Activated effector memory CD4-positive, alpha-beta T cell treated with Interleukin-2 at 50 U/mL for 16 hours (primary cell): ENCODE measurements around the gene PNCK.
"Not testable (repeated sequence)": the region's sequence is repeated elsewhere in the genome, so short reads cannot be mapped to it uniquely, and the experiment has no call there.

Source experiments
- DNase-seq: peaks from one replicate; pipeline ENCODE4 v3.0.0-alpha.2; 2020

Gene PNCK

DNA sequence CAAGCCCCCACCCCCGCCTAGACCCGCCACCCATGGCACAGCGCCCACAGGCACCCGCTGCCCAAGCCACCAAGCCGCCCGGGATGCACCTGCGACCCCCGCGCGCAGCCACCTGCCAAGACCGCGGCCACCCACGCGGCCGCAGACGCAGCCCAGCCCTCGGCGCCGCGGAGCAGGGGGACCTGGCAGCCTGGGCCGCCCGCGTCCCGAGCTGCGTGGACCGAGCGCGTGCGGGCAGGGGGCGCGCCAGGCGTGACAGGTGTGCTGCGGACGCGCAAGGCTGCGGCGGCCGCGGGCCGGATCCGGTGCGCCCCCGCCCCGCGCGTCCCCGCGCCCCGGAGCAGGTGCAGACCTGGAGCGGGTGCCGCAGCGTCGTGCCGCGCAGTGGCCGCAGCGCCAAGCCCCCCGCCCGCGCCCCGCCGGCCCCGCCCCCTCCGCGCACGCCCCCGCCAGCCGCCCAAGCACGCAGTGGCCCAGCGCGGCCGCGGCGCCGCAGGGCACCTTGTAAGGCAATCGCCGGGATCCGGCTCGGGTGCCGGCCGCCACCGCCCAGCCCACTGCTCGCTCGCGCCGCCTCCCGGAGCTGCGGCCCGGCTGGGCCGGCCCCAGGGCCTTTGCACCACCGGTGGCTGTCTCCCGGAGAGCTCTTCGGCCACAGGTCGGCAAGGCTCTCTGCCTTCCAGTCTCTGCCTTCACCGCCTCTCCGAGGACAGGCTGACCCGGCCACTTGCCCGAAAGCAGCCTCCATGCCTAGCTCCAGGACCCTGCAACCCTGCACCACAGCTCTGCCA lies at the start of gene PNCK:
PNCK (minus strand) TSS at position 386 of the 791 bp plus-strand sequence. CDS start 737 bp downstream, outside the sequence.
- no peak for DNase-seq

DNA sequence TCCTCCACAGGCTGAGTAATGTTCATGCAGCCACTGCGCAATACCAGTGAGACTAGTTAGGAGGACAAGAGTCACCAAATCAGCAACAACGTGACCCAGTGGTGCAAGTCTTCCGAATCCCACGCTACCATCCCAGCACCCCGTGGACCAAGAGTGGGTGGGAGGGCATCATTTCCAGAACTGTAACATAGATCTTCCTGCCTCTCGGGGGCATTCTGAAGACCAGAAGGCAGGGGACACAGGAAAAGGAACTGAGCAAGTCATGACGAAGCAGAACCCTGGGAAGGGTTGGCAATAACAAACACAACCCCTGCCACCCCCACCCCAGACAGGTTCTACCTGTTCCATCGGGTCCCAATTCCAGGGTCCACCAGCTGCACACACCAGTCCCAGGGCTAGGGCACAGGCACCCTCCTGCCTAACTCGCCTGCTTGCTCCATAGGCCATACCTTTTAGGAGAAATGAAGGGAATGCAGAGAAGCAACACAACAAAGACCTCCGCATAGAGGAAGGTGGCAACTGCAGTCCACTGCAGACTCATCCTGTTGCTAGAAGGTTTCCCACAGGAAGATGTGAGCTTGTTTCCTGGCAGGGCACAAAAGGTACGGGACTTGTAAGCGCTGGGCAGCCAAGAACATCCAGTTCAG lies 49.2 kb upstream of the PNCK start:
- no peak for DNase-seq

DNA sequence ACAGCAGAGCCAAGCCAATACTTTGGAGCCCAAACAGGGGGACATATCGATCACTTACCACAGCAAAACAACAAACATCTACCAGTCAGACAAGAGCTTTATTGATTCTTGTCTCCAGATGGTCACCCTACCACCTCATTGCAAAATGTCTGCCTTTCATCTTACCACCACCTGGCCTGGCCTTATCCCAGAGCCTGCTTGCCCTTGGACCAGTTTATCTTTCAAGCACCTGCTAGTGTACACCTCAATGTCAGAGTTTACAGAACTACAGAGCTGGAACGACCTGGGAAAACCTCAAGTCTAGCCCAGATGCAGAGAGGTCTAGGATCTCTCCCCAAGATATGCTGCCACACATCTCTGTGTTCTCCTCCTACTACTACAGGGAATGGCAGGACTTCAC lies 46.1 kb upstream of the PNCK start:
- no peak for DNase-seq

DNA sequence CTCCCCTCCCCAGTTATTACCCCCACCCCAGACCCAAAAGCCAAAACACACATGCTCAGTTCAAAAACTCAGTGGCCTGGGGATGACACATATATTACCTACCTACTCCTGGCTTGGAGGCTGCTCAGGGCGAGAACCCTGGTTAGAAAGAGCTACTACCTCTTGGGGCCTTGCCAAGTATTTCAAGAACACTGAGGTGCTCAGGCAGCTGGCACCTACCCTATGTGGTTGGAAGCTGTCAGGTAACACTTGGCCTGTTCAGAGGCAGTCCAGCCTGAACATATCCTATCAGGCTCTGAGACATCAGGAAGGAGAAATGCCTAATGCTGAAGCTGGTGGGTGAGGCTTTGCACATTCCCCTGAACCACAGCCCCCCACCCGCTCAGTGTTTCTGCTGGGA lies 45.6 kb upstream of the PNCK start:
- no peak for DNase-seq

DNA sequence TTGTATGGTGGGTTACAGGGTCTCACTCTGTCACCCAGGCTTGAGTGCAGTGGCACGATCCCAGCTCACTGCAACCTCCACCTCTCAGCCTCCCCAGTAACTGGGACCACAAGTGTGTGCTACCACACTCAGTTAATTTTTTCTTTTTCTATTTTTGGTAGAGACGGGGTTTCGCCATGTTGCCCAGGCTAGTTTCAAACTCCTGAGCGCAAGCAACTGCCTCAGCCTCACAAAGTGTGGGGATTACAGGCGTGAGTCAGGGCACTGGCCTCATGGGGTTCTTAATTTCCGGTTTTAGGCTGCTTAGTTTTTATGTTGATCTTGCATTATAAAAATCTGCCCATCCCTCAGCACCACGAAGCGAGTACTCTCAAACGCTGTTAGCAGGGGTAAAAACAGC lies 43.8 kb upstream of the PNCK start:
- no peak for DNase-seq

DNA sequence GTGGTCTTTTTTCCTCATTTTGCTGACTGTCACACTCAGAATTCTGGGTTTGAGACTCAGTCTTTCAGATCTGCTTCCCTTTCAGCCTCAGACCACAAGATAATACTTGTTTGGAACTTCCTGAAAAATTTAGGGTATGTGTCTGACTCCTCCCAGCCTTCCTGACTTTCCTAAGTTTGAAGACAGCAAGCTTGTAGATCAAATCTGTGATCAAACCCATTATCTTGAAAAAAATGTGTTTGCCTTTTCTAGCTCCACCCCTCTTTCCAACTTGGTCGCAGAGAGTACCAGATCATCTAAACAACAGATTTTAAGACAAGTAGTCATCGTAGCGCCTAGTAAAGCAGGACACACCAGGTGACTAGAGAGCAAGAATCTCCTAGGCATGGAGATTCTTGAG lies 40.6 kb upstream of the PNCK start:
- no peak for DNase-seq

DNA sequence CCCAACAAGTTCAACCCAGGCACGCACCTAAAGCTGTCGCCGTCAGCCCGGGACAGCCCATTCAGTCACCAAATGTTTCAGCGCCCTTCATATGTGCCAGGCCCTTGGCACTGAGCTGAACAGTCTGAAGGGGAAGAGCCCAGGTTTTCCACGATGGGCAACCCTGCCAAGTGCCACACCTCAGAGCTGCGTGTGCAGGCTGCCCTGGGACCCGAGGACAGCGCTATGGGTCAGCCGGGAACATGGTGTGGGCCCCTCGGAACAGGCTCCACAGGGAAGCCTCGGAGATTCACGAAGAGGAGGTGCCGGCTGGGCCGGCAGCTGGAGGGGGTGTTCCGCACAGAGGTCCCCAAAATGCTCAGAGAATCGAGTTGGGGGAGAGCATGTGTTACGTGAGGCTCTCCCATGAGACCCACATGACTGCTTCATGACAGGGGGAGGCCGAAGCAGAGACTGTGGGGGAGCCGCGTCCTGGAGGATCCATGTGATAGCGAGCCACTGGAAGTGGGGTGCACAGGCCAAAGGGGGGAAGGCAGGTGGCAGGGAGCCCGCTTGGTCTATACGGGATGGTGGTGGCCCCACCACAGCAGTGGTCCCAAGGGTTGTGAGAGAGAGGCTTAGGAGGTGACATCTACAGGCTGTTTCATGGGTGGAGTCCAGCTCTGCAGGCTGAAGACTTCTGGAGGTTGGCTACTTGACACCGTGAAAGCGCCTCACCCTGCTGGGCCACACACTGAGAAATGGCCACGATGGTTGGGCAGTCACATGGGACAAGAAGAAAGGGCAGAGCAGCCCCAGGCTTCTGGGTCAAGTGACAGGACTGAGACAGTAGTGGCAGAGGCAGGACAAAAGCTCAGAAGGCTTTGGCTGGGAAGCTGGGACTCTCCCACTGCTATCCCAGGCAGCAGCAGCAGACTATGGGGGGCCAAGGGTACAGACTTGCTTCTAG lies 36.4 kb upstream of the PNCK start:
- DNase-seq = no peak

DNA sequence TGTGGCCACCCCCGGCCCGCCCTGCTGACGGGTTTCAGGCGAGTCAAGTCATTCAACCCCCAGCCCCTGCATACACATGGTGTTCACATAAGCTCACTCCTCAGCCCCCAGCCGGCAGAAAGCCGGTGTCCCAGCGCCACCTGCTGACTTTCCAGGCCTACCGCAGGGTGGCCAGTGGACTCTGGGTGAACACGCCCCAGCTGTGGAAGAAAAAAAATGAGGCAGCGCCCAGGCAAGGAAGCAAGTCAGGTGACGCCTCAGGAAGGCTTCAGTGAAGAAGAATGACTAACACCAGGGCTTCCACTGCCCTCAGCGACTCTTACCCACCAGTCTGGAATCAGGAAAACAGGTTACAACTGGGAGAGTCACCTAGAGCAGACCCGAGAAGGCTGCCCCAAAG lies 34.8 kb upstream of the PNCK start:
- no peak for DNase-seq

DNA sequence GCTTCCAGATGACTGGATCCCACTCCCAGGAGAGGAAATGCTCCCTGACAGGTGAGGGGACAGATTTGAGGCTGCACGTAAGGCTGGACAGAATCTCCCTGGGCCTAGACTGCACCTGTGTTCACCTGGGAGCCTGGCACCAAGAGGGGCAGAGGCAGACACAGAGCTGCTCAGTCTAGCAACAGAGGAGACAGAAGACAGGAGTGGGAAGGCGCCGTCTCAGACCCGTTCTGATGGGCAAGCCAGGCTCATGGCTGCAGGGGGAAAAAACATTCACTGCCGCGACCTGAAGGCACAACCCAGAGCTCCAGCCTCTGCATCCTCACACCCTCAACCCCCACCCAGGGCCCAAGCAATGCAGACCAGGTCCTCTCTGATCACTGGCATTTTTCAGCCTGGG lies 33.8 kb upstream of the PNCK start:
- DNase-seq = no peak

DNA sequence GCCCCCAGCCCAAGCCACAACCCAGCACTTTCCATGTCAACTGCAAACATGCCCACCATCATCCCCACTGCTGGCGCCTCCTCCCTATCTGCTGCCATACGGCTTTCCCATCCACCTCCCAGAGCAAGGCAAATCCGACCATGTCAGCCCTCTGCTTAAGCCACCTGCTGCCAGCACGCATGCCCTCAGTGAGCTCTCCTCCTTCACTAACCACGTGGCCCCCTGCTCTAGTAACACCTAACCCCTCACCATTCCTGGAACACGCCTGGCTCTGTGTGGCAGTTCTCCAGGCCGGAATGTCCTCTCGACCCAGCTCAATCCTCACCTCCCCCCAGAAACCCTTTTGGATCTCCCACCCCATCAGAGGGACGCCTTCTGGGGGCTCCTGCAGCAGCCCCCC lies 33.2 kb upstream of the PNCK start:
- no peak for DNase-seq

DNA sequence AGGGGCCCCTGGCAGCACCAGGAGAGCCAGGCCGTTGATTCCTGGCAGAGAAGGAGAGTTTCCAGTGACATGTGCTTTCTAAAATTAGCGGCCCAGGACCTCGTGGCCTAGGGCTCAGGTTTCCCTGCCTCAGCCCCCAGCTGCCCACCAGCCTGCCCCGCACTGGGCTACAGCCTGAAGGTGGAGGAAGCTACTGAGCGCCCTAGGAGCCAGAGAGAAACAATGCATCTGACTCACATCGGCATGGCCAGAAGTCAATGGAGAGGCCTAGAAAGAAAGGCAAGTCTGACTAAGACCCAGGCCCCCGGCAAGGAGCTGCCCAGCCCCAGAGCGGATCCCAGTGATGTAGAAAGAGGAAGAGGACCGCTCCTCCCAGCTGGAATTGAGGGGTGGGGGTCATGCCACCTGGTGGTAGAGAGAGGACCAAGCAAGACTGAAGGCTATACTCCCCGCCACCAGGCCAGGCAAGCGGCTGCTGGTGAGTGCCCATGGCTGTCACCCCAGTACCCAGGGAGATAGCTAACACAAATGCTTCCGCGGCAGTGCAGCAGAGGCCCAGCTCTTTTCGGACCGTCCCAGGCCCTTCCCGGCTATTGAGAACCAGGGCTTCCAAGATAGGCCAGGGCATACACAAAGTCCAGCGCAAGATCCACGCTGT lies 31.9 kb upstream of the PNCK start:
- not testable (repeated sequence) for DNase-seq

DNA sequence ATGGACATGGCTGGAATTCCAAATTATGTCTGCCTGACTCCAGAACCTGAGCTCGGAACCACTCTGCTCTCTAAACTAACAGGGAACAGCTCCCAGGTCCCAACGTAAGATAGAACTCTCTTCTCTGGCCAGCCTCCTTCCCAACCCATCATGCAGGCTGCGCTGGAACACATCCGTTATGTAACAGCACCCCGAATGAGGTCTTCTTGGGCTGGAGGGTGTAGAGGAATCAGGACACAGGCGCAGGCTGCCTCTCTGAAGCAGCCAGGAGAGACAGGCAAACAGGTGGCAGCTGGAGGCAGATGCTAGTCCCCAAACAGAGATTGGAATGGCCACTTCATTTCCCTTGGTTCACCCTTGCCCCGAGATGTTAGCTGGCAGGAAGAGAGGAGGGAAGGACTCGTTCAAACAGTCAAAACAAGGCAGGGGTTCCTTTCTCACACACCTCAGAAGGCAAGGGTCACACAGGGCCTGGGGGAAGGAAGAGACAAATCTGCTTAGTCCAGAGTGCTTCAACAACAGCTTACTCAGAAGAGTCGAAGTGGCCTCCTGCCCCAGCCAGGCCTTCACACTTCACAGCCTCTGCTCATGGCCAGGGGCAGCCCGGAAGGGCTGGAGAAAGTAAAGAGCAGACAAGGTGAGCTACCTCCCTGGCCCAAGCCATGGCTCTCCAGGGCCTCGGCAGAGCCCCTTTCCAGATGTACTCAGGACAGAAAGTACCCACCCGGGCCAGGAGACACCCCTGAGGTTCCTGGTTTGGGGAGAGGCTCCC lies 31.2 kb upstream of the PNCK start:
- DNase-seq = not testable (repeated sequence)

DNA sequence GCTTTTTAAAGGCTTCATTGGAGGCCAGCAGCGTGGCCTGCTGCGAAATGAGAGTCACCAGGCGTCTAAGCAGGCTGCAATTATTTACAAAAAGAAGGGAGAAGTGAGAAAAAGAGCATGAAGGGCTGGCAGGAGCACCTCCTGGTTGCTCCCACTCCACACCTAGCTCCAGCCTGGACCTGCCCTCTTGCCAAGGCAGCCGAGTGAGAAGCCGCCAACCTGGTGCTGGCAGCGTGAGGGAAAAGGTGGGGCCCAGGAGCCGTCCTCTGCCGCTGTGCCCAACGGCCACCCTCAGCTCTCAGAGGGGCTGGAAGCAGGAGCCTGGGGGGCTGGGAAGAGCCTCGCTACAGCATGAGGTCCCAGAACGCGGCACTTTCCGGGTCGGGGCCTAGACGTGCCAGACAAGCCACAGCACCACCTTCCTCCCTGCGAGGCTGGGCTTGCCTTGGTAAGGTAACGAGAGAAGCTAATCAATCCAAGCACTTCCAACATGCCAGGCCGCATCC lies 30.5 kb upstream of the PNCK start:
- no peak for DNase-seq

DNA sequence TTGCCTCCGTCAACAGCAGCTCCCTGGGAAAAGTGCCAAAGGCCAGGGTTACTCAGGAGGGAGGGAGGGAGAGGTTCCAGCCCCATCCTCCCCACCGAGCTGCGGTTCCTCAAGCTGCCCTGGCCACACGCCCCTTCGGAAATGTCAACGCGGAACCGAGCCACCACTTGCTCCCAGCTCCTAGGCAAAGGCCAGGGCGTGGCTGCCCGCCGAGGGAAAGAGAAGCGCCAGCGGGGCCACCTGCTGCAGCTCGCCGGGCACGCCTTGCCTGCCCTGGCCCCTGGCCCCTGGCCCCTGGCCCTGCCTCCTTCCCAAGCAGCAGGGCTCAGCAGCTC lies 29.4 kb upstream of the PNCK start:
- no peak for DNase-seq

DNA sequence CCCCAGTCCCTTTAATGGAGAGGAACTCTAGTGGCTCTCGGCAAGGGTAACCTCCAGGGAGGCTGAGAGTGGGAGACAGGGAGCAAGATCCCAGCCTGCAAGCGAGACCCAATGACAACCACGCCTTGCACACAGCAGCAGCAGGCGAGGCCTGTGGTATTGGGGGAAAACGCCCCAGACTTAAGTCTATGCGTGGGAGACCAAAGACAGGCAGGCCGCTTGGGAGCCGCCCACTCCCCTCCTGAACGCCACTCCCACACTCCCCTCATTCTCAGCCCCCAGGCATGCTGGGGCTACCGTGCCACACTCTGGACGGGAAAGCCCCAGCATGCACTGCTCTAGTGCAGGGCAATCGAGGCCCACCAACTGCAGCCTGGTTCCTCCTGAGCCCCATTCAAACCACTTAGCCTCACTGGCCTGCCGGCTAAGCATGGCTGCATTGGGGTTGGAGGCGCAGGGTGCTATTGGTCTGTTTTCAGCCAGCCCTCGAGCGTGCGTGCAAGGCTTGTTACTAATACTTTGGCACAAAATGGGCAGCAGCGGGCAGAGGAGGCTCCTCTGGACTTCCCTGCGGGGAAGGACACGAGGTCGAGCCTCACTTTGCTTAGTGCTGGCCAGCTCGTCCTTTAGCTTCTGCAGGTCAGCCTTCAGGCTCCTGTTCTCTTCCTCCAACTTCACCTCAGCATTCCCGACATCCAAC lies 28.9 kb upstream of the PNCK start:
- DNase-seq = no peak

DNA sequence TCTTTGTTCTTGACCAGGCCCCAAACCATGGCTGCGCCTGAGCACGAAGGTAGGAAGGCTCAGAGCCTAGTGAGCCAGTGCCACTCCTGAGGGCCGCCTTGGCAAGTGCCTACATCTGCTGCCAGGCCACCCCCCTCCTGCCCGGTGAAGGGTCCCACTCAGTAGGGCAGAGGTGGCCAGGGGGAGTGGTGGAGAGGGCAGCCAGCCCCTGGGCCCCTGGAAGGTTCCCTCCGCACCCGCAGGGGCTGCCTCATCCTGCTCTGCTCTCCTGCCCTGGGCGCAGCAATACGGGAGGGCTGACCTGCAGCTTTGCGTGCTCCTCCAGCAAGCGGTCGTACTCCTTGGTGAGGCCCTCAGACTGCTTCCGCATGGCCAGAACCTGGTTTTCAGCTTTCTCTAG lies 28.1 kb upstream of the PNCK start:
- DNase-seq = no peak

DNA sequence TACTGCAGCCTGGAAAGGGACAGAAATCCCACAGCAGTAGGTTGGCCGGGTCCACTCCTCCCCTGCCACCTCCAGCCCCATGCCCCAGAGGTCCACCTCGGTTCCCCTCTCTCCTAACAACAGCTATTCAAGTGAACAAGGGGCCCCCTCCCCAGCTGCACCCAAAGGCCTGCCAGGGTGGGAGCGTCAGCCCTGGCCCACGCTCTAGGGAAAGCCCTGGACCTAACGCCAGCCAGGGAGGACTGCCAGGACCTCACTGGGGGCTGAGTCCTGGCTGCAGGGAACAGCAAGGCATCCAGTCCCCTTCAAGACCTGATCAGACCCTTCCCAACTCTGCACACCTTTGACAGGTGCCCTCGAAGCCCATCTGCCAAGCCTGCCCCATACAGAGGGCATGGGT lies 27.4 kb upstream of the PNCK start:
- no peak for DNase-seq

DNA sequence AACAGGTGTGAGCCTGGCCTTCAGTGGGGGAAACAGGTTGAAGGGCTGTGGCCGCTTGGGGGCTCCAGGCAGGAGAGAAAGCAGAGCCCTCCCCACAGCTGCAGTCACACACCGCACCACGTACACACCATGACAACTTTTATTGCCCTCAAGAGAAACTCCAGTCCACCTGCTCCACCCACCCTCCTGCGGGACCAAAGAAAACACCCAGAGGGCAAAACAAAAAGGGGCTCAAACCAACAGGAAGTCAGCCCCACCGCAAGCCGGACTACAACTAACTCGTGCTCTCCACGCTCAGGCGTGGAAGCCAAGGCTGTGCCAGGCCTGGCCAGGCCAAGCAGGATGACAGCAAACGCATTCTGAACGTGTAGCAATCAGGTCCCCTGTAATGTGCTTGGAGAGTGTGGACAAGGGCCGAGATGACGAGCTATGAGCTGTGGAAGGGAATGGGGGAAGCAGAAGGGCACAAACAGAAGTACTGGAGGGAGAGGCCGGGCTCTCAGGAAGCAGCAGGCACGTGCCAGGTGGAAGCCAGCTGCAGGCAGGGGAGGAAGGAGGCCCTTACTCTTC lies 26.8 kb upstream of the PNCK start:
- DNase-seq = no peak

DNA sequence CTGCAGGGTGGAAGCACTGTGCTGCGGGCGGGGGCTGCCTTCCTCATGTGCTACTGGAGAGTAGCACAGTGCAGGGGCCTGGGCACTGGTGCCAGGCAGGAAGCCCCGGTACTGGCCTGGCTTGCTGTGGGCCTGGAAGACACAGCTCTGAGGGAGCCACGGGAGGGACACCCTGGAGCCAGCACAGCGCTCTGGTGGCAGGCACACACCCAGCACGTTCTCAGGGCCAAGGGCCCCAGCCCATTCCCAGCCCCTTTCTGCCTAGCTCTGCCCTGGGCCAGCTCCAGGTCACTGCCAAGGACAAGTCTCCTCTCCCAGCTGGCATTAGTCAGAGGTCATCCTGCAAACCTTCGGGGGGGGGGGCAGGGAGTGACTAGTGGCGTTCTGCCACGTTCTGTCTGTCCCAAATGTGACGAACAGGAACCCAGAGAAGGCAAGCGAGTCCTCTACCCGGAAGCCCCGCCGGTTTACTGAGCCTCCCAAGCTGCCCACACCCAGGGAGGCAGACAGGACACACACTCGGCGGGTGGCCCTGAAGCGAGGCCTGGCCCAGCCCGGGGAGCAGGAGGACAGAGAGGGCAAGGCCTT lies 26.3 kb upstream of the PNCK start:
- DNase-seq = not testable (repeated sequence)

DNA sequence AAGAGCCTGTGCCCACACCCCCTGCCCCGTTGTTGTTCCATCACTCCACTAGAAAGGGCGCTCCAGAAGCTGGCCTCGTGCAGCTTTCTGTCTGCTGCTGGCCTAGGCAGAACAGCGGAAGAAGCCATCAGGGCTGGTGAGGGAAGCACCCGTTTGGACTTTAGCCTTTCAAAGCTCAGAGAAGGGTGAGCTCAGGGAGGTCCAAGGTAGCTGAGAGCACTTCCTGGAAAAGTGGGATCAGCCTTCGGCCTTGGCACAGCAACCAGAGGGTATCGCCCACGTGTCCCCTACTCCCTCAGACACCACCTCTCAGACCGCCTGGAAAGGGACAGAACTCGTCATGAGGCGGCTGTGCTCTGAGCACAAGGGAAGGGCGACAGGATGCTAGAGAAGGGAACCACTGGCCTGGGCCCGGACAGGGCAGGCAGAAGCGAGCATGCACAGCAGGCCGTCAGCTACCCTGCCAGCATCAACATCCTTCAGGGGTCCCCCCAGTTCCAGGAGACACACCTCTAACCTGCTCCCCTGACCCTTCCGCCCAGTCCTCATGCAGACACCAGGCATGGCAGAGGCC lies 25.7 kb upstream of the PNCK start:
- DNase-seq = not testable (repeated sequence)
